Calu3 (cell line): ENCODE data around the gene BTK. TPM values are rescaled to one million over a fixed set of nuclear protein-coding genes. Genes with fewer than 3 reads are reported as not detected.

Experiments used
- BruUV-seq: library from RNA; stranded (reverse); fragments of 400-500 nt; replicated peaks from 2 replicates; lab custom pipeline; 2021; lab: Mats Ljungman, UMichigan
- CTCF ChIA-PET: fragments of 300-600 bp; sonication (Branson Sonifier 250); formaldehyde crosslinking; loops from one replicate; lab custom pipeline; 2022; ENCODE audit warnings: antibody characterized with exemption; lab: Charles Lee
- DNase-seq: peaks from one replicate; pipeline ENCODE4 v3.0.0; 2022
- H3K27ac Mint-ChIP-seq: one replicate; pipeline ENCODE4 v1.8.0; 2022; ENCODE audit warnings: mixed read lengths; ENCODE audit not compliant: unreplicated experiment
- H3K27me3 Mint-ChIP-seq: one replicate; pipeline ENCODE4 v1.8.0; 2022; ENCODE audit warnings: mixed read lengths; ENCODE audit not compliant: unreplicated experiment
- H3K36me3 Mint-ChIP-seq: one replicate; pipeline ENCODE4 v1.8.0; 2022; ENCODE audit warnings: mild to moderate bottlenecking, moderate library complexity, mixed read lengths; ENCODE audit not compliant: insufficient read depth, unreplicated experiment
- H3K4me1 Mint-ChIP-seq: one replicate; pipeline ENCODE4 v1.8.0; 2022; ENCODE audit warnings: mild to moderate bottlenecking, low read depth, mixed read lengths; ENCODE audit not compliant: unreplicated experiment
- H3K4me3 Mint-ChIP-seq: one replicate; pipeline ENCODE4 v1.8.0; 2022; ENCODE audit warnings: mild to moderate bottlenecking, low read depth, moderate library complexity, mixed read lengths; ENCODE audit not compliant: unreplicated experiment
- H3K9me3 Mint-ChIP-seq: one replicate; pipeline ENCODE4 v1.8.0; 2022; ENCODE audit warnings: low read depth, mixed read lengths; ENCODE audit not compliant: unreplicated experiment
- intact Hi-C: fragments of 100-400 bp; cut with micrococcal nuclease; formaldehyde crosslinking; loops from one replicate; pipeline ENCODE4 v1.10.0; 2022; ENCODE audit not compliant: unreplicated experiment
- total RNA-seq: library from RNA; stranded (reverse); gene quantifications from 2 replicates; pipeline ENCODE4 v1.2.3, GENCODE V29; 2022
- TF ChIP-seq, protein P1 (sequence below): fragments of 200-600 bp; IDR thresholded peaks from one replicate; pipeline ENCODE4 v1.8.0; 2022; ENCODE audit warnings: antibody characterized with exemption; ENCODE audit not compliant: unreplicated experiment

The BTK gene
- total RNA-seq, 1 experiment from 2014 or later: not detected

DNA sequence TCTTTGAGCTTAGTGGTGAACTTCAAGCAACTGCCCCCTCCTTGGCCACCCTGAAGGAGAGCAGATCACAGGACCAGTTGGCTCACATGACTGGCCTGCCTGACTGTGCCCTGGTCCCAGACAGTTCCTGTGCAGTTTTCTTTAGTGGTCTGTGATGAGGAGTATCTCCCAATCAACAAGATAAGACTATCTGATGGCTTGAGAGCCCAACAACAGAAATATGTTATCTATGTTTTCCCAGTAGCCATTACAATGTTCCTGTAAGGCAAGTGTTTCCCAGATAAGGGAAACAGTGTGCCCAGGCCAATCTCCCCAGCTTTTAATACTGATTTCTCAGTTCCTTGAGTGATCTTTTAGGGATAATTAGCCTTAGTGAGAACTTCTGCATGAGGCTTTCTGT, 23.2 kb downstream of the BTK start:
- CTCF ChIA-PET: no interaction called here
- intact Hi-C loops: no loop called here
- TF ChIP-seq, protein P1, sequence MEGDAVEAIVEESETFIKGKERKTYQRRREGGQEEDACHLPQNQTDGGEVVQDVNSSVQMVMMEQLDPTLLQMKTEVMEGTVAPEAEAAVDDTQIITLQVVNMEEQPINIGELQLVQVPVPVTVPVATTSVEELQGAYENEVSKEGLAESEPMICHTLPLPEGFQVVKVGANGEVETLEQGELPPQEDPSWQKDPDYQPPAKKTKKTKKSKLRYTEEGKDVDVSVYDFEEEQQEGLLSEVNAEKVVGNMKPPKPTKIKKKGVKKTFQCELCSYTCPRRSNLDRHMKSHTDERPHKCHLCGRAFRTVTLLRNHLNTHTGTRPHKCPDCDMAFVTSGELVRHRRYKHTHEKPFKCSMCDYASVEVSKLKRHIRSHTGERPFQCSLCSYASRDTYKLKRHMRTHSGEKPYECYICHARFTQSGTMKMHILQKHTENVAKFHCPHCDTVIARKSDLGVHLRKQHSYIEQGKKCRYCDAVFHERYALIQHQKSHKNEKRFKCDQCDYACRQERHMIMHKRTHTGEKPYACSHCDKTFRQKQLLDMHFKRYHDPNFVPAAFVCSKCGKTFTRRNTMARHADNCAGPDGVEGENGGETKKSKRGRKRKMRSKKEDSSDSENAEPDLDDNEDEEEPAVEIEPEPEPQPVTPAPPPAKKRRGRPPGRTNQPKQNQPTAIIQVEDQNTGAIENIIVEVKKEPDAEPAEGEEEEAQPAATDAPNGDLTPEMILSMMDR: no peak
- H3K27me3 Mint-ChIP-seq: no peaks in the 10 kb centered on the region
- no peak overlapping the region for H3K4me3 Mint-ChIP-seq
- BruUV-seq: no TSS peak
- no peaks in the 10 kb centered on the region for H3K36me3 Mint-ChIP-seq
- H3K4me1 Mint-ChIP-seq: no peaks in the 10 kb centered on the region
- no peak overlapping the region for H3K27ac Mint-ChIP-seq
- DNase-seq: no peak
- no peaks in the 10 kb centered on the region for H3K9me3 Mint-ChIP-seq

DNA sequence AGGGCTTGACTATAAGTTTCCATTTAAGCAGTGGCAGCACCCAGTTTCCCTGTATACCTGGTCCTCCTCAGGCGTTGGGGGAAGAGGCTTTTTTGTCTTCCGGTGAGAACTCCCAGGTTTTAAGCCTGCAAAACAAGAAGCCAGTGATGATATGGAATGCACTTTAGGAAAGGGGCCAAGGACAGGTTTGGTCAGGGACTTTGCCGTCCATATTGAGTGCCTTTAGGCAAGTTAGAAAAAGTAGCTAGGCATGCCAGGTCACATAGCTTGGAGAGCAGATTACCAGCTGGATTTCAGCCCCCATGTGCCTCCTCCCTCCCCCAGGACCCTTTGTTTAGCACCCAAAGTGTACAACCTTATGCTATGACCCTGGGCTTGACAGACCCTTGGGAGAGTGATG, 23.9 kb downstream of the BTK start:
- TF ChIP-seq, protein P1: no peak
- Mint-ChIP-seq H3K27me3 (no peaks in the 10 kb centered on the region), H3K9me3 (no peaks in the 10 kb centered on the region), H3K36me3 (no peaks in the 10 kb centered on the region), H3K4me3 (no peak overlapping the region), H3K27ac (no peak overlapping the region), H3K4me1 (no peaks in the 10 kb centered on the region)
- BruUV-seq: no TSS peak
- intact Hi-C loops: no loop called here
- DNase-seq: no peak
- CTCF ChIA-PET: no interaction called here

DNA sequence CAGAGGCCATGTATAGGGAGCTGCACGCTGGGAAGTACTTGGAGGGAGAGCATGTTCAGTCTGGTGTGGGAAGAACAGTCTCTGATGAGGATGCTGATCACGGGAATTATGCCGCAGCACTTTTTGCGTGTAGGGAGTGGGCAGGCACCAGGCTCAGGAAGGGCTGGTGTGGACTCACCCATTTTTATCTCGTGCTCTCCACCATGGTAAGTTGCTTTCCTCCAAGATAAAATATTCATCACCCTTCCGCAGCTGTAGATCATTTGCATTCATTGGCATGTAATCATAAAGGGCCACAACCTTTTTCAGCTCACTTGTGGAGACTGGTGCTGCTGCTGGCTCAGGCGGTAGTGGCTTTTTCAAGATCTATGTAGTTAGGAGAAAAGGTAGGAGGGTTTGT, 25.6 kb downstream of the BTK start:
- DNase-seq: no peak
- Mint-ChIP-seq H3K4me1 (no peaks in the 10 kb centered on the region), H3K4me3 (no peak overlapping the region), H3K36me3 (no peaks in the 10 kb centered on the region), H3K9me3 (no peaks in the 10 kb centered on the region), H3K27ac (no peak overlapping the region), H3K27me3 (no peaks in the 10 kb centered on the region)
- no TSS peak for BruUV-seq
- CTCF ChIA-PET: no interaction called here
- intact Hi-C loops: no loop called here
- TF ChIP-seq, protein P1: no peak

GRCh38 chrX:101359966-101360365, 26.0 kb downstream of the BTK start:
- TF ChIP-seq, protein P1: no peak
- no peaks in the 10 kb centered on the region for H3K4me1 Mint-ChIP-seq
- CTCF ChIA-PET: no interaction called here
- H3K9me3 Mint-ChIP-seq: no peaks in the 10 kb centered on the region
- DNase-seq: no peak
- intact Hi-C loops: no loop called here
- H3K27me3 Mint-ChIP-seq: no peaks in the 10 kb centered on the region
- no peak overlapping the region for H3K27ac Mint-ChIP-seq
- no TSS peak for BruUV-seq
- H3K36me3 Mint-ChIP-seq: no peaks in the 10 kb centered on the region
- H3K4me3 Mint-ChIP-seq: no peak overlapping the region
